ENCODE data around the gene LACC1. TPM values are rescaled to one million over a fixed set of nuclear protein-coding genes. Genes with fewer than 3 reads are reported as not detected.

Gene LACC1
- total and polyA plus RNA-seq, 2 of the 8 experiments (the other 6 are each of a cell fraction or from before 2014, with no cell fraction given): 0.57 to 3.6 TPM

GRCh38 chr13:43918636-43919035 is 38.9 kb downstream of the LACC1 start:
- 89% methylated on average over 5 of the region's 5 CpGs; no CpG with 5 or more reads in 1 of the 2 experiments for WGBS, 2 experiments (ENCODE audit: extremely low coverage in 1 of 2, insufficient coverage in 1 of 2, insufficient read length in 1 of 2, insufficient replicate concordance in 2 of 2, low coverage in 1 of 2, low lambda C conversion rate in 2 of 2, missing lambda C conversion rate in 1 of 2)
- FAIRE-seq: no peak
- no peak overlapping the region for H2AFZ ChIP-seq (ENCODE audit: low read length)
- TF ChIP-seq RAD21 (IDR thresholded peaks at IDR 0.05 in 1 of 2, conservative IDR thresholded peaks at IDR 0.05 in 1 of 2; ENCODE audit: low read depth in 2 of 2, low read length in 2 of 2): no peak
- no peak for TF ChIP-seq TBP (IDR thresholded peaks at IDR 0.05; ENCODE audit: low read depth, low read length)
- no peak for TF ChIP-seq MAFK (IDR thresholded peaks at IDR 0.05; ENCODE audit: low read depth, low read length)
- TF ChIP-seq EGR1 (IDR thresholded peaks at IDR 0.05; ENCODE audit: borderline replicate concordance, low read depth, low read length): no peak
- no peak for TF ChIP-seq CBX5 (IDR thresholded peaks at IDR 0.05; ENCODE audit: low read depth, low read length)
- no peak for TF ChIP-seq CHD2 (IDR thresholded peaks at IDR 0.05; ENCODE audit: low read length)
- no peak for TF ChIP-seq RNF2 (IDR thresholded peaks at IDR 0.05; ENCODE audit: borderline replicate concordance, low read depth, low read length, missing control alignments, poor library complexity, severe bottlenecking)
- no peak for TF ChIP-seq POLR2AphosphoS5 (IDR thresholded peaks at IDR 0.05; ENCODE audit: low read depth, low read length)
- no peak for TF ChIP-seq FOSL1 (IDR thresholded peaks at IDR 0.05; ENCODE audit: insufficient read depth, low read depth, low read length)
- TF ChIP-seq NANOG (IDR thresholded peaks at IDR 0.05; ENCODE audit: insufficient read depth, low read depth, low read length, poor library complexity, severe bottlenecking): no peak
- TF ChIP-seq USF2 (IDR thresholded peaks at IDR 0.05; ENCODE audit: low read length): no peak
- no peak for TF ChIP-seq GTF2F1 (IDR thresholded peaks at IDR 0.05; ENCODE audit: borderline replicate concordance, low read depth, low read length)
- TF ChIP-seq TEAD4 (IDR thresholded peaks at IDR 0.05; ENCODE audit: low read depth, low read length): no peak

More at GRCh38 chr13:43918636-43919035, 38.9 kb downstream of the LACC1 start:
- H3K27ac ChIP-seq (ENCODE audit: low read depth, low read length): no peak overlapping the region
- ChIA-PET POLR2A (ENCODE audit: partially characterized antibody) (no interaction called here), CTCF (ENCODE audit: partially characterized antibody) (interaction anchor here (1.1 to 2.0 kb wide), 2 partner anchors 10 to 13 kb away, joined by 3 to 11 read pairs; no protein-coding TSS in a partner anchor)
- no peaks in the 10 kb centered on the region for H3K79me1 ChIP-seq (ENCODE audit: low read depth, low read length)
- no peak overlapping the region for H4K5ac ChIP-seq (ENCODE audit: insufficient read length, low read depth, low read length)
- no peaks in the 10 kb centered on the region for H3K36me3 ChIP-seq (ENCODE audit: control insufficient read depth in 2 of 4, insufficient read depth in 4 of 4, low read length in 3 of 4)
- H3K4ac ChIP-seq (replicated peaks; ENCODE audit: insufficient read length, low read depth, low read length): no peak overlapping the region
- no peak overlapping the region for H2BK5ac ChIP-seq (ENCODE audit: low read depth, low read length)
- no peak overlapping the region for H2BK15ac ChIP-seq (ENCODE audit: low read length)
- H3K79me2 ChIP-seq (ENCODE audit: control insufficient read depth in 1 of 2, insufficient read depth in 2 of 2, low read length in 2 of 2): no peaks in the 10 kb centered on the region
- no peak overlapping the region for H3K23ac ChIP-seq (ENCODE audit: insufficient read length)
- H3K27me3 ChIP-seq (replicated peaks in 1 of 4; ENCODE audit: control insufficient read depth in 3 of 4, extremely low read depth in 1 of 4, insufficient read depth in 3 of 4, low read length in 3 of 4): no peaks in the 10 kb centered on the region
- no peak overlapping the region for H3K14ac ChIP-seq (ENCODE audit: insufficient read length)
- H3K18ac ChIP-seq (ENCODE audit: extremely low read depth, low read length): no peak overlapping the region
- no peaks in the 10 kb centered on the region for H3K4me1 ChIP-seq (replicated peaks in 1 of 4; ENCODE audit: control insufficient read depth in 3 of 4, insufficient read depth in 4 of 4, low read length in 3 of 4)
- no peak for DNase-seq (ENCODE audit: low read depth in 1 of 2, low spot score in 2 of 2)
- H3K4me2 ChIP-seq (ENCODE audit: insufficient read depth in 1 of 2, low read depth in 2 of 2, low read length in 2 of 2): no peak overlapping the region
- no peak overlapping the region for H4K91ac ChIP-seq (replicated peaks; ENCODE audit: insufficient read length, low read length)
- H3K4me3 ChIP-seq (ENCODE audit: extremely low read depth in 1 of 4, insufficient read depth in 2 of 4, low read depth in 3 of 4, low read length in 4 of 4): no peak overlapping the region
- H2BK120ac ChIP-seq (replicated peaks; ENCODE audit: low read depth, low read length): no peak overlapping the region
- H4K20me1 ChIP-seq (replicated peaks in 1 of 2; ENCODE audit: control insufficient read depth in 1 of 2, insufficient read depth in 2 of 2, low read length in 2 of 2): no peaks in the 10 kb centered on the region
- no peaks in the 10 kb centered on the region for H3K9me3 ChIP-seq (ENCODE audit: insufficient read depth in 2 of 2, low read depth in 1 of 2, low read length in 1 of 2)
- no peak overlapping the region for H4K8ac ChIP-seq (ENCODE audit: extremely low read depth, insufficient read depth, low read length)
- no peak overlapping the region for H2AK5ac ChIP-seq (ENCODE audit: low read depth, low read length)
- no peak overlapping the region for H3K56ac ChIP-seq (replicated peaks; ENCODE audit: insufficient read length, low read depth, low read length)
- H2BK12ac ChIP-seq (ENCODE audit: low read depth, low read length): no peak overlapping the region
- H2BK20ac ChIP-seq (ENCODE audit: low read length): no peak overlapping the region
- no peak overlapping the region for H3K9ac ChIP-seq (replicated peaks in 1 of 4; ENCODE audit: extremely low read depth in 1 of 4, low read depth in 3 of 4, low read length in 3 of 4)
- H3K23me2 ChIP-seq (ENCODE audit: low read depth, low read length): no peaks in the 10 kb centered on the region
